GM12873 (cell line): ENCODE measurements around the gene DPF3.

ENCODE experiments used
- TF ChIP-seq, protein P1 (sequence below): IDR thresholded peaks from 2 replicates; pipeline ENCODE4 v1.5.1; 2012; ENCODE audit warnings: low read depth, mild to moderate bottlenecking, moderate library complexity, low read length, control low read depth; ENCODE audit not compliant: insufficient read depth; ENCODE audit errors: missing control alignments

The DPF3 gene

DNA sequence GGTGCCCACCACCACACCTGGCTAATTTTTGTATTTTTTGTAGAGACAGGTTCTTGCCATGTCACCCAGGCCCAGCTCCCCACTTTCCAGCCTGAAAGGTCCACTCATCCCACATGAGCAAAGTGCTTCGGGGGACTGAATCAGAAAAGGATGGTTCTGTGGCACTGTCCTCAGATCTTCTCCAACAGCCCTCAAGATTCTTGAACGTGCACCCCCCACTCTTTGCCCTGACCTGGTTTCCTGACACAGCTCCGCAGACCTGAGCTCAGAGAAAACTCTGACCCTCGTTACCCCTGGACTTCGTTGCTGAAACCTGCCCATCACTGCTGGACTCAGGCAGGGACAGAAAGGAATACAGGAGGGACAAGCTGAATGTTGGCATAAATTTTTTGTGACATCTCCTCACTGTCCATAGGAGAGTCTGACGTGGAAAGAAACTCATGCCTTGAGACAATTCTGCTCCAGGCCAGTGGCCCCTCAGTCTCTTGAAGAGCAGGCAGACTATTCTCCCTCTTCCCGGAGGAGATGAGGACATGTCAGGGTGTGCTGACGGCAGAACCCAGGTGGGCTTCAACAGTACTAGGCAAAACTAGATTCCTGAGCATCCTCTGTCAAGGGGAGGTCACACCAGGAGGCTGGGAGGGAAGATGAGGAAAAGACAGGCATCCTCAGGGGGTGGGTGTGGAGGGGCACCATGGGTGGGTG lies 149.3 kb downstream of the DPF3 start:
- TF ChIP-seq, protein P1, sequence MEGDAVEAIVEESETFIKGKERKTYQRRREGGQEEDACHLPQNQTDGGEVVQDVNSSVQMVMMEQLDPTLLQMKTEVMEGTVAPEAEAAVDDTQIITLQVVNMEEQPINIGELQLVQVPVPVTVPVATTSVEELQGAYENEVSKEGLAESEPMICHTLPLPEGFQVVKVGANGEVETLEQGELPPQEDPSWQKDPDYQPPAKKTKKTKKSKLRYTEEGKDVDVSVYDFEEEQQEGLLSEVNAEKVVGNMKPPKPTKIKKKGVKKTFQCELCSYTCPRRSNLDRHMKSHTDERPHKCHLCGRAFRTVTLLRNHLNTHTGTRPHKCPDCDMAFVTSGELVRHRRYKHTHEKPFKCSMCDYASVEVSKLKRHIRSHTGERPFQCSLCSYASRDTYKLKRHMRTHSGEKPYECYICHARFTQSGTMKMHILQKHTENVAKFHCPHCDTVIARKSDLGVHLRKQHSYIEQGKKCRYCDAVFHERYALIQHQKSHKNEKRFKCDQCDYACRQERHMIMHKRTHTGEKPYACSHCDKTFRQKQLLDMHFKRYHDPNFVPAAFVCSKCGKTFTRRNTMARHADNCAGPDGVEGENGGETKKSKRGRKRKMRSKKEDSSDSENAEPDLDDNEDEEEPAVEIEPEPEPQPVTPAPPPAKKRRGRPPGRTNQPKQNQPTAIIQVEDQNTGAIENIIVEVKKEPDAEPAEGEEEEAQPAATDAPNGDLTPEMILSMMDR, result no peak

GRCh38 chr14:72743626-72744025 lies 150.3 kb downstream of the DPF3 start:
- TF ChIP-seq, protein P1, result no peak

- TF ChIP-seq, protein P1, result no peak
These were observed 151.1 kb downstream of the DPF3 start for GRCh38 chr14:72742838-72743195.

DNA sequence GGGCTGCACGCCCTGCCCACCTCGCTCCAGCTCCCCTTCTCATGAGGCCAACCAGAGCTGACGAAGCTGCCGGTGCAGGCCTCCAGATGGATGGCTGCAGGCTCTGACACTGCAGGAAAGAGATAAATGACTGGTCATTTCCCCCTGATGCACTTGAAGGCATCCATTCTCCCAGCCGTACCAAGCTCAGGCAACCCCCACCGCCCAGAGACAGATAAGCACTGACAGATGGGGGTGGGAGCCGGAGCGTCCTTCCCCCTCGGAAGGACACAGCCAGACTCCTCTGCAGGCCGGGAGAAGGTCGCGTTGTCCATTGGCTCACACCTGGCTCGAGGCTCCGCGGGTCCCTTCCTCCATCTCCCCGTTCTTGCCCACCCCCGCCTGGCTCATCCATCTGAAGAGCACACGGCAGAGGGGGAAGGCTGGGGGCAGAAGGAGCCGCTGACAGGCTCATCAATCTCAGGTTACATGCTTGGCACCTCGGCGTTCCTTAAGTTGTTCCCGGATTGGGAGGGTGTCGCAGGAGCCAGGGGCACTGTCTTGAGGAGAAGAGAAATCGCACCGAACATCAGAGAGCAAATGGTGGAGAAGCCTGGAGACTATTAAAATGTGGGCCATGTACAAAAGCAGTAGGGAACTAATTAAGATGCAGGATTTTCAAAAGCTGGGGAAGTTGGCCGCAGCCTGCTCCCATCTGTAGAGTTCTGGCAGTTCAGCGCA lies 151.6 kb downstream of the DPF3 start:
- TF ChIP-seq, protein P1, result no peak

DNA sequence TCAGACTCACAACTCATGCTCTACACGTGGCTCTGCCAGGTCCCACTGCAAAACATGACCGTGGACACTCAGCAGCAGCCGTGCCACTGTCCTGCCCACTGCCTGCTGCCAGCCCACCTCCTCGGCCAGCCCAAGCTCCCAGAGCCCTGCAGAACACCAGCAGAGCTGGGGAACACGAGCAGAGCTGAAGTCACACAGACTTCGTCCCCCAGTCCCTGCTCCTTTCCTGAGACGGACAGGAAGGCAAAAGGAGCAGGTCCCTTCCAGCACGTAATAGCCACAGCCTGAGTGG lies 152.1 kb downstream of the DPF3 start:
- TF ChIP-seq, protein P1, result no peak

- TF ChIP-seq, protein P1, result no peak
These were observed 152.7 kb downstream of the DPF3 start for GRCh38 chr14:72740966-72741825.

DNA sequence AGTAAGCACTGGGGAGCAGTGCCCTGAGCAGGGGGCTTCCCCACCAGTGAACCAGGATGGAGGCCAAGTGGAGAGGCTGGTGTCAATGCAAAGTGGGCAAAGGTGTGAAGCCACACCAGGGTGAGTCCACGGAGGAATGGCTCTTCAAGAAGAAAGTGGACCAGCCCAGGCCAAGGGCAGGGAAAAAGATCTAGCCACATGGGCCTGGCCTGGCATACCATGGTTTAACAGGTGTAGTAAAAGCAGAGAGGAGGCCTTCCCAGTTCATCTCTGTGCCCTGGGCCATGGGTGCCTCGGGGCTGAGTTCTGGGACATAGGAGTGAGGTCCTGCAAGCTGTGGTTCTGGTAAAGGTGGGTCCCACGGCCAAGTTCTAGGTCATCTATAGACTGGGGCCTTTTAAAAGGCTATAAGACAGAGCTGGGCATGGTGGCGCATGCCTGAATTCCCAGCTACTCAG lies 153.4 kb downstream of the DPF3 start:
- TF ChIP-seq, protein P1, result no peak
